HG03439 (cell line): ENCODE data around the gene SIRT7.
"Not testable (repeated sequence)": the region's sequence is repeated elsewhere in the genome, so short reads cannot be mapped to it uniquely, and the experiment has no call there.

Experiments
- ATAC-seq: cut with Tn5 transposase; IDR thresholded peaks from one replicate; pipeline ENCODE4 v1.9.1; 2021; ENCODE audit warnings: mild to moderate bottlenecking, moderate library complexity; ENCODE audit not compliant: unreplicated experiment

SIRT7 gene

DNA sequence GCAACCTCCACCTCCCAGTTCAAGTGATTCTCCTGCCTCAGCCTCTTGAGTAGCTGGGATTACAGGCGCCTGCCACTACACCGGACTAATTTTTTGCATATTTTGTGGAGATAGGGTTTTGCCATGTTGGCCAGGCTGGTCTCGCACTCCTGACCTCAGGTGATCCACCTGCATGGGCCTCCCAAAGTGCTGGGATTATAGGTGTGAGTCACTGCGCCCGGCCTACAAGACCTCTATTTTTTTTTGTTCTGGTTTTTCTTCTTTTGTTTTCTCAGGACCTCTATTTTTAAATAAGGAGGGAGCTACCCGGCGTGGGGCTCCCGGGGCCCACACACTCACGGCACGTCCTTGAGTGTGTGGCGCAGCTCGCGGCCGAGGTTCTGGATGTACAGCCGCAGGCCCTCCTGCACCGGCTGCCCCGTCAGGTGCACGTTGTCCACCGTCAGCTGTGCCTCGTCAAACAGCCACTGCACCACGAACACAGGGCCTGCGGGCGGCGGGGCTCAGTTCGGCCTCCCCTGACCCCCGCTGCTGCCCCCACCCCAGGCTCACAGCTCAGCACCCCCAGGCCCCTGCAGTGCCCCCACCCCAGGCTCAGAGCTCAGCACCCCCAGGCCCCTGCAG lies 37.2 kb upstream of the SIRT7 start:
- no peak for ATAC-seq

DNA sequence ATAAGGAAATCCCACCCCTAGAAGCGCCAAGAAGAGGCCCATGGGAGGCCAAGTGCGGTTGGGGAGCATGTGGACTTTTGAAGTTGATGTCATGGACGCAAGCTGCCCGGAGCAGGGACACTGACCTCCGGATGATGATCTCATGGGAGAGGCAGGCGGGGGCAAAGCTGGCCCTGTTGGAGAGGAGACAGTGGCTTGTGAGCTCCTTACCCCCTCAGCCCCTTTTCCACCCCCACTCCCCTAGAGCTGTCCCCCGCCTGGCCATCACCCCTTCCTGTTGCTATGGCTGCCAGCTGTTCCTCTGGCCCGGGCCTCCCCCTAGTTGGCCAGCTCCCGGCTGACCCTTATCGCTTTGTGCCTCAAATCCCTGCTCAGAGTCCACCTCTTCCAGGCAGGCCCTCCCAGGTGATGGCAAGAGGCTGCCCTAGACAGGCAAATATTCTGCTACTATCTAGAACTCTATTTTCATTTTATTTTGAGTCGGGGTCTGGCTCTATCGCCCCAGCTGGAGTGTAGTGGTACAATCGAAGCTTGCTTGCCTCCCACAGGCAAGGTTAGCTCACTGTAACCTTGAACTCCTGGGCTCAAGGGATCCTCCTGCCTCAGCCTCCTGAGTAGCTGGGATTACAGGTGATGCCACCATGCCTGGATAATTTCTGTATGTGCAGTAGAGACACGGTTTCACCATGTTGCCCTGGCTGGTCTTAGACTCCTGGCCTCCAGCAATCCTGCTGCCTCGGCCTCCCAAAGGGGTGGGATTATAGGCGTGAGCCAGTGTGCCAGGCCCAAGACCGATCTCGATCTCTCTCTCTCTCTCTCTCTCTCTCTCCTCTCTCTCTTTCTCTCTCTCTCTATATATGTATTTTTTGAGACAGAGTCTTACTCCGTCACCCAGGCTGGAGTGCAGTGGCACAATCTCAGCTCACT lies 36.4 kb upstream of the SIRT7 start:
- ATAC-seq = no peak

DNA sequence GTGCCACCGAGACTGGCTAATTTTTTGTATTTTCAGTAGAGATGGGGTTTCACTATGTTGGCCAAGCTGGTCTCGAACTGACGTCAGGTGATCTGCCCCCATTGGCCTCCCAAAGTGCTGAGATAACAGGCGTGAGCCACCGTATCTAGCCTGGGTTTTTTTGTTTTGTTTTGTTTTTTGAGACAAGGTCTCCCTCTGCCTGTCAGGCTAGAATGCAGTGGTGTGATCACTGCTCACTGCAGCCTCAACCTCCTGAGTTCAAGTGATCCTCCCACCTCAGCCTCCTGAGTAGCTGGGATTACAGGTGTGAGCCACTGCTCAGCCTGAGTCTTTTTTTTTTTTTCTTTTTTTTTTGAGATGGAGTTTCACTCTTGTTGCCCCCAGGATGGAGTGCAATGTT lies 35.5 kb upstream of the SIRT7 start:
- not testable (repeated sequence) for ATAC-seq

DNA sequence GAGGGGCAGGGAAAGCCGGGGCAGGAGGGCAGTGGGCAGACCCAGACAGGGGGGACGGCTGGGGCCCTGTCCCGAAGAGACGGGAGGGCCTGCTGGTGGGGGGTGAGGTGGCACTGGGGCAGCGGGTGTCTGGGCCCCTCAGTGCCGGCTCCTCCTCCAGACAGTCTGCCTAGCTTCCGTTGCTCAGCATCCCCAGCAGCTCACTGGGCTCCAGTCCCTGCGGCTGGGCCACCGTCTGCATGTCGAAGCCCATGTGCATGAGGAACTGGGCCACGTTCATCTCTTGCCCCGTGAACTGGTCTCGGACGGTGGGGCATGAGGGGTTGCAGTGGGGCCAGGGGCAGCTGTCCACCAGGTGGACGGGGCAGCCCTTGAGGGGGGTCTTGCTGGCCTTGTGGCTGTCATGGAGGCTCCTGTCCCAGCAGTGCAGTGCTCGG lies 34.8 kb upstream of the SIRT7 start:
- no peak for ATAC-seq

DNA sequence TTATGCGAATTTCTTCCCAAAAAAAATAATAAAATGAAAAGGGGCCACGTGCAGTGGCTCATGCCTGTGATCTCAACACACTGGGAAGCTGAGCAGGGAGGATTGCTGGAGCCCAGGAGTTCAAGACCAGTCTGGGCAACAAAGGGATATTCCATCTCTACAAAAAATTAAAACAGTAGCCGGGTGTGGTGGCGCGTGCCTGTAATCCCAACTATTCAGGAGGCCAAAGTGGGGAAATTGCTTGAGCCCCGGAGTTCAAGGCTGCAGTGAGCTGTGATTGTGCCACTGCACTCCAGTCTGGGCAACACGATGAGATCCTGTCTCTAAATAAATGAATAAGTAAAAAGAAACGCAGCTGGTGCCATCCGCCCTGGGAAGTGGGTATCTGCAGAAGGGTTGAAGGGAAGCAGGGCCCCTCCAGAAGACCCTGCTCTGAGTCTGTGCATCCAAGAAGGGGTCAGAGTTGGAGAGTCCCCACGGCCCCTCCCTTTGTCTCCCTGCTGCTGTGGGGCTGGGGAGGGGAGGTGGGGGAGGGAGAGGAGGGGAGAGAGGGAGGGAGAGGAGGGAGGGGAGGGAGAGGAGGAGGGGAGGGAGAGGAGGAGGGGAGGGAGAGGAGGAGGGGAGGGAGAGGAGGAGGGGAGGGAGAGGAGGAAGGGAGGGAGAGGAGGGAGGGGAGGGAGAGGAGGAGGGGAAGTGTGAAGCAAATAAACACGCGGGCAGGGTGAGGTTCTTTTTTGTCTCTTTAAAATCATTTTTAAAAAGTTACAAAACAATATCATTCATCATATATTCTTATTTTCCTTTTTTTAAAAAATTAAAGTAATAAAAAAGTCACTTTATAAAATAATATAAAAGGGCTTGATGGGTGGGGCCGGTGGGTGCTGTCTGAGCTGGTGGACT lies 34.1 kb upstream of the SIRT7 start:
- ATAC-seq = no peak

DNA sequence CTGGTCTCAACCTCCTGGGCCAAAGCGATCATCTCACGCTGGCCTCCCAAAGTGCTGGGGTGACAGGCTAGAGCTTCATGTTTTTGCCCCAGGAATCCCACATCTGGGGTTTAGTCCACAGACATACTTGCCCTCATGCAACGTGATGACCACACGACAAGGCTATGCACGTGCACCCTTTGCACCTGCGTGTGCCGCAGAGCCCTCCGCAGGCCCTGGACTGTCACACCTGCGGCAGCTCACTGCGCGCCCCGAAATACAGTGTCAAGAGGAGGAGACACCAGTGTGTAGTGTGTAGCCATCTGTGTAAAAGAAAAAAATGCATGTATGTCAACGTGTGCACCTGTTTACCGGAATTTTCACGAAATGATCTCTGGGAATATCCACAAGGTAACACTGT lies 32.5 kb upstream of the SIRT7 start:
- ATAC-seq = no peak

DNA sequence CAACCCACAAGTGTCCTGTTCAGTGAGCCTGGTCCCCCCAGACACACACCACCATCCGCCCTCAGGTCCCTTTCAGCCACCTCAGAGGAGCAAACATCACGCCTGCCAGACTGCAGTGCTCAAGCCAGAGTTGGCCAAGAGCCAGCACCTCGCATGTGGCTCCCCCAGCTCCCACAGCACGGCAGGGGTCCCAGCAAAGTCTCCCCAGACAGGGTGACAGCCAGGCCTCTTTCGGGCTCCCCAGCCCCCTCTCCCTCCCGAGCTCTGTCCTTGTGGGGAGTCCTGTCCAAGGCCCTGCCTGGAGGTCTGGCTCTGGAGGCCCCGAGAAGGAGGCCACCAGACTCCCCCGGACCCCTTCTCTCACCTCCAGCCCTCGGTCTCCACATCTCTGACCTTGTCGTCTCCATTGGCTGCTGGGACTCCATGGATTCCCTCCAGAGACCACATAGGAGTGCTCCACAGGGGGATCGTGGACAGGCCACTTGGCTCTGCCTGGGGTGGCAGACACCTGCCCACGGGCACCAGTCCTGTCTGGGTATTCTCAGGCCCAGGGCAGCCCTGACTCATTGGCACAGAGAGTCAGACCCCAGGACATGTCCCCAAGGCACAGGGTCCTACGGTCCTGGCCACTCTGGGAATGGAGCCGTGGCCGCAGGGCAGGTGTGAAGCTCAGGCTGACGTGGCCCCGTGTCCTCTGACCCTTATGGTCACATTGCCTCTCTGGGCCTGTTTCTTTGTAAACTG lies 30.8 kb upstream of the SIRT7 start:
- ATAC-seq = no peak

DNA sequence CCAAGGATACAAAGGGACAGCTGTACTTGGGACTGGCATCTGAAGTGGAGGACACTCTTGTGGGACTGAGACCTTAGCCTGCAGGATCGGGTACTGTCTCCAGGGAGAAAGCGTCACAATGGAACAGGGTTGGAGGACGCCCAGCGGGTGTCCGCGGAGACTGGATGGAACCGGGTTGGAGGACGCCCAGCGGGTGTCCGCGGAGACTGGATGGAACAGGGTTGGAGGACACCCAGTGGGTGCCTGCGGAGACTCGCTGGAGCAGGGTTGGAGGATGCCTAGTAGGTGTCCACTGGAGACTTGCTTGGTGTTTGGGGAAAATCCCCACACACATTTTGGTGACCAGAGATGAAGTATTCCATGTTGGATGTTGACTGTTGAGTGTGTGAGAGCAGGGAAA lies 29.2 kb upstream of the SIRT7 start, which contains the start of gene MYADML2:
Gene MYADML2 (minus strand): TSS at position 45 of the 400 bp plus-strand sequence. CDS start 5,492 bp downstream, outside the sequence.
- no peak for ATAC-seq

DNA sequence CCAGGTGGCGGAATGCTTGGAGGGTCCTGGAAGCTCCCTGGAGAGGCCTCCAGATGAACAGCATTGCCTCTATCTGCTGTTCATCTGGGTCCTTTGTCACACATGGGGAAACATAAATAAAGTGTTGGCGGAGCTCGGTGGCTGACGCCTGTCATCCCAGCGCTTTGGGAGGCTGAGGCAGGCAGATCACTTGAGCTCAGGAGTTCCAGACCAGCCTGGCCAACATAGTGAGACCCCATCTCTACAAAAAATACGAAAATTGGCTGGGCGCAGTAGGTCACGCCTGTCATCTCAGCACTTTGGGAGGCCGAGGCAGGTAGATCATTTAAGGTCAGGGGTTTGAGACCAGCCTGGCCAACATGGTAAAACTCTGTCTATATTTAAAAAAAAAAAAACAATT lies 26.9 kb upstream of the SIRT7 start:
- no peak for ATAC-seq

DNA sequence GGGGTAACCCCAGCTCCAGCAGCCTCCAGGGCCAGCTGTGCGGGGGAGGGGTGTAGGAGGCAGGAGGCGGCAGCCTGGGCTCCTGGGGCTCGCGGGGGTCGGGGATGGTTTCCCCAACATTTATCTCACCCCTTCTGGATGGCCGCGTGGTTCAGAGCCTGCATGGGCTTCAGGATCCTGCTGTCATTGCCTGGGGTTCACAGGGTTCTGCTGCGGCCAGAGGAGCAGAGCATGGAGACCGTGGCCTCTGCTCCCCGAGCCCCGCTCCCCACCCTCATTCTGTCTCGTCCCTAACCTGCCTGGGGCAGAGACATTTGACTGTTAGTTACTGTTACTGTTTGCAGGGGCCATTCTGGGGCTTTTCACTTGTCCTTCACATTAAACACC lies 24.2 kb upstream of the SIRT7 start:
- no peak for ATAC-seq

DNA sequence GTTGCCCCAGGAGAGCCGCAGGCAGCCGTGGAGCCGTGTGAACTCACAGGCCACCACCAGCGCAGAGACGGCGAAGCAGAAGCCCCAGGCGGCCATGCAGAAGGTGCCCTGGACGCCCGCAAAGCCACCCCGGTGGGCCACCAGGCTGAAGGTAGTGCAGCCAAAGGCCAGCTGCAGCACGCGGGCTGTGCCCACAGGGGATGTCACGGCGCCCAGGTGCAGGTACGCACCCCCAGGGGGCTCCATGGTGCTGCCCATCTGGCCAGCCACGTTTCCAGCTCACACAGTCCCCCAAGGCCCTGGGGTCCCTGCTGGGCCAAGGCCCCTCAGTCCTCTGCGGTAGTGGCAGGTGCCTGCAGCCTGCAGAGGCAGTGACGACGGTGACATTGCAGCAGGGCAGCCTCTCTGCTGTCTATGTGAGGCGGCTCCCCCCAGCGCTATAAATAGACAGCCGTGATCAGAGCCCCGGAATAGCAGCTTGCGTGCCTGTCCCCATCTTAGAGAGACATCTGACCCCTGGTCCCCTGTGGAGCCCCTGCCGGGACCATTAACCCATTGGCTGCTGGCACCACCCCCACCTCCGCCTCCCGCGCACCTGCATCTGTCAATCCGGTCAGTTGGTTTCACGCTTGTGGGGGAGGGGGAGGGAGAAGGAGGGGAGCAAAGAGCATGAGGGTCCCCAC lies 23.6 kb upstream of the SIRT7 start:
- ATAC-seq = no peak

DNA sequence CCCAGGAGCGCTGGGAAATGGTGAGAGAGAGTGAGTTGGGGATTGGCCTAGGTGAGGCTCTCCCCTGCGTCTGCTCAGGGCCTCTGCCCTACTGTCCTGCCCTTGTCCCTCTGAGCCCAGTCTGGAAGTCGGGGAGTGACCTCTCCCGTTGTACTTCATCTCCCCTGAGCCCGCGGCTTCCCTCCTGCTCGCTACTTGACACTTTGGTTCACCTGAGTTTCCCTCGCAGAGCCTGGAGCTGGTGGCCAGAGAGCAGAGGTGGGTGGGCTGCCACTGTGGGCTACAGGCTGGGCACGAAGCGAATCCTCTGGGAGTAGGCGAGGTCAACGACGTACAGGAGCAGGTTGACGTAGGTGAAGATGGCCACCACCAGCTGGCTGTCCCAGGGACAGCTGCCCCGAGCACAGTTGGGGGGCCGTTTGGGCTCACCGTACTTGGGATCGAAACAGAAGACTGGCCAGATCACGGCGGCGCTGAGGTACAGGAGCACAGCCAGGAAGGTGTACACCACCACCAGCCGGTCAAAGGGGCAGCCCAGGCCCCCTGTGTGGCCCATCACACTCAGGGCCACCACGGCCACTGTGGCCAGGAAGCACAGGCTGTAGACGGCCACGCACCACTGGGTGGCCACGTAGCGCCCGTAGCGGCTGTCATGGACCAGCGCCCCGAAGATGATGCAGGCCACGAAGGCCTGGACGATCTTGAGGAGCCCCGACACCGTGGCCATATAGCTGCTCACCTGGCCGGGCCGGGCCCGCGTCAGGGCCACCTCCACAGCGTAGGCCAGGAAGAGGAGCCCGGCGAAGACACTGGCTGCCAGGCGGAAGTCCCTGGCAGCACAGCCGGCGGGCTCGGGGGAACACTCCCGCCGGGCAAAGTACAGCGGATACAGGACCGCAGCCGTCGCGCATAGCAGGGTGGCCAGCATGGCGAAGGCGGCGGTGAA lies 22.8 kb upstream of the SIRT7 start:
- no peak for ATAC-seq

DNA sequence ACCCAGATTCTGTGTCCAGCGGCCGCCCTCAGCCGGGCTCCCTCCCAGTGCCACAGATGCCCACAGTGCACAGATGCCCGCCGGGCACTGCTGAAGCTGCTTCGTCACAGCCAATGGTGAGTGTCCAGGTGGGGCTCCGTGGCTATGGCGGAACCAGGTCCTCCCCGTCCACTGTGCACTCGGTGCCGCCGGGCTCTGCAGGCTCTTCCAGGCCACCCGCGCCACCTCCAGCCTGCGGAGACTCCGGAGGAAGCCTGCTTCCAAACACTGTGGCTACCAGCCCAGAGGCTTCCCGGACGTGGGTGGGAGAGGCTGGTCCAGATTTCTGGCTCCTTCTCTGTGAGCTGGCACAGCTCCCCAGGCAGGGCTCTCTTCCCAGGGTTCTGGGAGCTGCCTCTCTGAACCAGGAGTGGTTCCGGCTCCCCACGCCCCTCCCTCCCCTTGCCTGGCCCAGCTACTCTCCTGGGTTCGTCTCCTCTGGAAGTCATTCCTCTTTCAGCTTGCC lies 22.0 kb upstream of the SIRT7 start:
- no peak for ATAC-seq

DNA sequence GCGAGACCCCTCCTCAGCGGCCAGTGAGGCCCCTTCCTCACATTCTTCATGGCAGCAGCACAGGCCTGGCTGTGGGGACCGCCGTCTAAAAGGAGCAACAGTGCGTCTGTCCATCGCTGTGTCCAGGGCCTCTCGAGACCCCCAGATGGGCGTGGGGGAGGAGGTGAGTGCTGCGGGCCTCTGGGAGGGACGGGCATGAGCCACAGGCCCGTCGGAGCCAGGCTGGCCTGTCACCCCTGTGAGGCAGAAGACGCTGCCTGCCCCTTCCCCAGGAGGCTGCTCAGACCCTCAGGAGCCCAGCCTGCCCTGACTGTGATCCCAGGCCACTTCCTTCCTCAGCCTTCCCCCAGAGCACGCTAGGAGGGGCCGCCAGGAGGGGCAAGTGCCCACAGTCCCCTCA lies 21.2 kb upstream of the SIRT7 start:
- no peak for ATAC-seq

DNA sequence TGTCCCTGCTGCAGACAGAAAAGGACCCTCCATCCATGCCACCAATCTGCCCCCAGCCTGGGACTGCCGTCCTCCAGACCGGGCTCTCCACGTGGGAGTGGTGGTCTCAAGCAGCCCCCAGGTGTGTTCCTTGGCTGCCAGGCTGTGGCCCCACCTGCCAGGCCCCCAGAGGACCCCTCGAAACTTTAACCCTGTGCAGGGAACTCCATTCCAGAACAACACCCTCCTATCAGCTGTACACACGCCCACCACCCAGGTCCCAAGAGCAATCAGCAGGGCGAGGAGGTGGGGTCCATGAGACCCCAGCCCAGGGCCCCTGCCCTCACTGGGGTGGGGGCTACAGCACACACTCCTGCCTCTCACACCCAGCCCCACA lies 17.7 kb upstream of the SIRT7 start:
- ATAC-seq = no peak

DNA sequence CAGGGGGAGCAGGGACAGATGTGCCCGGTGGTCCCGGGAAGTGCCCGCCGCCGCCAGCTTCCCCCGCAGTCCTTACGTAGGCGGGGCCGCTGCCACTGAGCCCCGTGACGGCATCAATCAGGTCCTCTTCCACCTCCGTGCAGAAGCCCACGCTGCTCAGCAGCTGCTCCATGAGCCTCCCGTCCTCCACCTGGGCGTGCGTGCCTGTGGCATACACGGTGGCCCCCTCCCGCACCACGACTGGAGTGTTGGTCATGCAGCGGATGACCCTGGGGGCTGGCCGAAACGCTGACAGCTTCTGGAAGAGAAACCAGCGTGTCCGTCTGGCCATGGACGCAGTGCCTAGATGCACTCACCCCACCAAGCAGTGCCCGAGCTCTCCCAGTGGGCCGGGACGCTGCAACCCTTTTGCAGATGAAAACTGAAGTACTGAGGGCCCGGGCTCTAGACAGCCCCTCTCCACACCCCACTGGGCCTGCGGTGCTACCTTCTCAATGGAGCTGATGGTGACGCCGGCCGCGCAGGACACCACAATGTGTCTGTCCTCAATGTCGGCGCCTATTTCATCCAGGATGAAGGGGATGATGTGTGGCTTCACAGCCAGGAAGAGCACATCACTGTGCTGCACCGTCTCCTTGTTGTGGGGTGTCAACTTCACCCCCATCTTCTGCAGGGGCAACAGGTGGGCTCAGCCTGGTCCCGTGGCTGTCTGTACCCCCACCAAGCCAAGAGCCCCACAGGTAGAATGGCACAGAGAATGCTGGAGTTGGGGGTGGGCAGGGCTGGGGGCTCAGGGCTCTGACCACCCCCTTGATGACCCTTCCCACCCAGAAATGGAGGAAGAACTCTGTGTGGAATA lies 17.1 kb upstream of the SIRT7 start:
- no peak for ATAC-seq

DNA sequence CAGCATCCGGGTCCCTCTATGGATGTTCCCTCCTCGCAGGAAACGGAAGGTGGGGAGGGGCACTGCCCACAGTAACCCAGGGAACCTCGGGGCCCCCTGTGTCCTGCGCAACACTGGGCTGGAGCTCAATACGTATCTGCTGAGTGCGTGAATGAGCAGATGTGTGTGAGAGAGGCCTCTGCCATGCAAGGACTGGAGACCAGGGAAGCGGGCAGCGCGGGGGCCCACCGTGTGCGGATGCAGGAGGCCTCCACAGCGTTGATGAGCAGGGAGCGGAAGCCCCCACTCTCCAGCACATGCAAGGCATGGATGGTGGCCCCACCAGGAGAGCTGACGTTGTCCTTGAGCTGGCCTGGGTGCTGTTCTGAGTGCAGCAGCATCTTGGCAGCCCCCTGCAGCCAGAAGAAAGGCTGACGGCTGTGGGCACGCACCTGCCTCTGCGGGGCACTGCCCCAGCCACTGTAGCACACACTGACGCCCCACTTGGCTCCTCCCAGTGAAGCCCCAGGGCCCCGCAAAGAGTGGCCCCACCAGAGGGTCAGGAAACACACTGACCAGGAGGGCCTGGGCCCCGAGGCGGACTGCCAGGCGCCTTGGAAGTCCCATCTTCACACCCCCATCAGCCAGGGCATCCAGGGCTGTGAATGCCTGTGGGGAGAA lies 16.3 kb upstream of the SIRT7 start:
- no peak for ATAC-seq
